ENCODE data around the gene LRRN4CL.
"Not testable (repeated sequence)": the region's sequence is repeated elsewhere in the genome, so short reads cannot be mapped to it uniquely, and the experiment has no call there.

The LRRN4CL gene

GRCh38 chr11:62689421-62690183, at the start of gene LRRN4CL:
Gene LRRN4CL (minus strand): TSS chr11:62689530. CDS start chr11:62688508, 1,022 bp downstream.
- DNase-seq (ENCODE audit: low read depth), result no peak

GRCh38 chr11:62737196-62737595, 47.9 kb upstream of the LRRN4CL start:
- no peak for DNase-seq (ENCODE audit: low read depth)

DNA sequence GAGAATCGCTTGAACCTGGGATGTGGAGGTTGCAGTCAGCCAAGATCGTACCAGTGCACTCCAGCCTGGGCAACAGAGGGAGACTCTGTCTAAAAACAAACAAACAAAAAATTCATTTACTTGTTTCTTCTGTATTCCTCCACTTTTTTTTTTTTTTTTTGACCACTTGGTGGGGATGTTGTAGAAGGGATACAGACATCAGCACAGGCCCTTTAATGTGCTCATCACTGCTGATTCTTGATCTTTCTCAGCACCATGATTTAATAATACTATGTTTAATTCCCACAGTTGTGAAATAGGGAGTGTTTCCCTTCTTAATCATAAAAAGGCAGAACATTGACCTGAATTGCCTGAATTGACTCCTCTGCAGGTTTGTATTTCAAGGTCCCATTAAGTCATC, 43.5 kb upstream of the LRRN4CL start:
- DNase-seq (ENCODE audit: low read depth), result no peak

DNA sequence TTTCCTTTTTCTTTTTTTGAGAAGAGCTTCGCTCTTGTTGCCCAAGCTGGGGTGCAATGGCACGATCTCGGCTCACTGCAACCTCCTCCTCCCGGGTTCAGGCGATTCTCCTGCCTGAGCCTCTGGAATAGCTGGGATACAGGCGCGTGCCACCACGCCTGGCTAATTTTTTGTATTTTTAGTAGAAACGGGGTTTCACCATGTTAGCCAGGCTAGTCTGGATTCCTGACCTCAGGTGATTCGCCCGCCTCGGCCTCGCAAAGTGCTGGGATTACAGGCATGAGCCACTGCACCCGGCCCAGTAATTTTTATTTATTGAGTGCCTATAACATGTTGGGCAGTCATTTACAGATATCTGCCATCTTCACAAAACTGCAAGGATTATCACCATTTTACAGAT, 40.7 kb upstream of the LRRN4CL start:
- not testable (repeated sequence) for DNase-seq (ENCODE audit: low read depth)

- peak; percentile 58 for DNase-seq (ENCODE audit: low read depth)
These were observed 39.0 kb upstream of the LRRN4CL start, which contains the start of gene TTC9C for GRCh38 chr11:62728171-62728988. Gene TTC9C (plus strand): TSS chr11:62728486. CDS start chr11:62728849, 363 bp downstream.

GRCh38 chr11:62727872-62728170, 38.5 kb upstream of the LRRN4CL start:
- peak; percentile 92 for DNase-seq (ENCODE audit: low read depth)

DNA sequence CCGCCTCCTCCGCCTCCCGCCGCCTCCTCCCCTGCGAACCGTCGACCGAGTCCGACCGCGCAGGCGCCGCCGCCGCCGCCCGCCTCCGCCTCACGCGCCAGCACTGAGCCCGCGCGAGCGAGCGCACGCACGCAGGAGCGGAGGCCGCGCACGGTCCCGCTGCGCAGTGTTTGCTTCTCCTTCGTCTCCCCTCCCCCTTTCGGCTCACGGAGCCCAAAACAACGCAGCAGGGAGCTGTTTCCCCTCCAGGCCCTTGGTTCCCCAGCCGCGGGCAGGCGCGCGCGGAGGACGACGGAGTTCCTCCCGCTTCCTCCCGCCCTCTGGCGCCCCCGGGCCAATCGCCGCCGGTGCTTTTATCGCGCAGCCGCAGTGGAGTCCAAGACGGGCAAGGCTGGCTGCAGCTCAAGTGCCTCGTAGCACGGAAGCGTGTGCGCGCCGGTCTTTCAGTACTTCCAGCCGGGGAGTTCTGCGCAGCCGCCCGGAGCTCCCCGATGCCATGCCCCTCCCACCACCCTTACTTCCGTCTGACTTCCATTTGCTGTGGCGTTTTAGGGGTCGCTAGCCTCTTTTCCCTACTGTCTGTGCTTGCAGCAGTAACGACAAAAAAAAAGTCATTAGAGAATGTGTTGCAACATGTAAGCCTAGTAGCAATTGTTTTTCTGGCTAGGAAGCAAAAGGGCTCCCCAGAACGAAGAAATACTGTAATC, 38.0 kb upstream of the LRRN4CL start, which contains the start of gene HNRNPUL2:
Gene HNRNPUL2, minus strand, starts transcription at position 293 of the 707 bp plus-strand sequence. CDS start 301 bp downstream, outside the sequence.
- DNase-seq (ENCODE audit: low read depth), result peak; percentile 94

- no peak for DNase-seq (ENCODE audit: low read depth)
These were observed 37.5 kb upstream of the LRRN4CL start for GRCh38 chr11:62726915-62727164.

GRCh38 chr11:62726156-62726914, 37.0 kb upstream of the LRRN4CL start:
- no peak for DNase-seq (ENCODE audit: low read depth)

GRCh38 chr11:62725646-62726045, 36.3 kb upstream of the LRRN4CL start:
- DNase-seq (ENCODE audit: low read depth), result no peak

DNA sequence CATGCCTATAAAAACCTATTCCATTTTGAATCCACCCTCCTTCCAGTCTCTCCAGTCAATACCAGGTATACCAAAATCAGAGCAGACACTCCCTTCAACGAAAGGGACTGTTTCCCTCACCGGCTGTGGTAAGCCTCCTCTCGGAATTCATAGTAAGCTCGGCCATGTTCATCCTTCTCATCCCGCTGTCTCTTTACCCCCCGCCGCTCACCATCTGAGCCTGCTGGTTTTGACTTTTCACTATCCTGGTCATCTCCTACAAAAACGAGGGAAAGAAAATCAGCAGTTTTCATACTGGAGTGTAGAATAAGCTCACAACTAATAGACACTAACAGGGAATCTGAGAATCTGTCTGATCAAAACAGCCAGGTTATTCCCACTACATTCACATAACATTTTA, 34.8 kb upstream of the LRRN4CL start:
- DNase-seq (ENCODE audit: low read depth), result no peak

- no peak for DNase-seq (ENCODE audit: low read depth)
These were observed 32.7 kb upstream of the LRRN4CL start for GRCh38 chr11:62721994-62722393.

DNA sequence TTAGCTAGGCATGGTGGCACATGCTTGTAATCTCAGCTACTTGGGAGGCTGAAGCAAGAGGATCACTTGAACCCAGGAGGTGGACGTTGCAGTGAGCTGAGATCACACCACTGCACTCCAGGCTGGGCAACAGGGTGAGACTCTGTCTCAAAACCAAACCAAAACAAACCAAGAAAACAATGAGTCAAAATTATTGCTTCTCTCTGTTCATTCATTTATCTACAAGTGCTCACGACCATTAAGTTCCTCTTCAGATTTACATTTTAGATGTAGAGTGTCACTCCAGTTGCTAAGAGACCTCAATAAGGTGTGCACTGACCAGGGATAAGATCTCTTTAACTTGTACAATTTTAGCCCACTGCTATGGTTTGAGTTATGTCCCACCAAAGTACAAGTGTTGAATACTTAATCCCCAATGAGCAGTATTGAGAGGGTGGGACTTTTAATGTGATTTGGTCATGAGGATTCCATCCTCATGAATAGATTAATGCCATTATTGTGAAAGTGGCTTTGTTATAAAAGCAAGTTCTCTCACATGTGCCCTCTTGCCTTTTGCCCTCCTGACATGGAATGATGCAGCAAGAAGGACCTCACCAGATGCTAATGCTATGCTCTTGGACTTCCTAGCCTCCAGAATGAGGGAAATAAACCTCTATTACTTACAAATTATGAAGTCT, 30.1 kb upstream of the LRRN4CL start:
- no peak for DNase-seq (ENCODE audit: low read depth)

GRCh38 chr11:62716816-62717215, 27.5 kb upstream of the LRRN4CL start:
- no peak for DNase-seq (ENCODE audit: low read depth)

DNA sequence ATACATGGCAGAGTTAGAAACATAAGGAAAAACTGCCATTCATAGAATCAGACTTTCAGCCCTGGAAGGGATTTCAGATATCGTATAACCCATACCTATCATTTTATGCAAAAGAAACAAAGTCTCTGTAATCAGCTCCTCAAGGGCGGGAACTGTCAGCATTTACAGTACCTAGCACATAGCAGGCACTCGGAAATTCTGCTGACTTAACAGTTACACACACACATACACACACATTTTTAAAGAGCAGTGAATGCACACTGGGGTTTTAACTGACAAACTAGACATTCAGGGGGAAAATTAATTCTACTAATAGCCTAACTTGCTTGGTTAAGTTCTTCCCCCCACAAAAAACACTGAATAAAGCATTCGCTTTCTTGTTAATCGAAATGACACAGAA, 26.9 kb upstream of the LRRN4CL start:
- DNase-seq (ENCODE audit: low read depth), result no peak

GRCh38 chr11:62715150-62716130, 26.1 kb upstream of the LRRN4CL start:
- no peak for DNase-seq (ENCODE audit: low read depth)

DNA sequence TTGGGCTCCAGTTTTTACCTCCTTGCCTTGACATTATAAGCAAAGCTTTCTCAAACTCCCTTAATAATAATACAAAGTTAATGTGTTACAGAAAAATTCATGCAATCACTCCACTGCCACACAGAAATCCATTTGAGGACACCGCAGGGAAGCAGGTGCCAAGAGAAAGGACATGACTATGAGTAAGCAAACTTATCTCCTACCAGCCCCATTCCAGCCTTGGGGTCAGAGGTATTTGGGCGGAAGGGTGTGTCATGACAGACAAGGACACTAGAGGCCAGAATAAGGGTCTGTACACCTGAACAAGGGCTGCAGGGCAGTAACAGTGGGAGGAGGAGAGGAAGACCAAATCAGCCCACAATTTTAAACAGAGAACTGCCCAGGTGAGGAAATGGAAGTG, 24.0 kb upstream of the LRRN4CL start:
- DNase-seq (ENCODE audit: low read depth), result no peak

- DNase-seq (ENCODE audit: low read depth), result no peak
These were observed 23.5 kb upstream of the LRRN4CL start for GRCh38 chr11:62712861-62713260.

DNA sequence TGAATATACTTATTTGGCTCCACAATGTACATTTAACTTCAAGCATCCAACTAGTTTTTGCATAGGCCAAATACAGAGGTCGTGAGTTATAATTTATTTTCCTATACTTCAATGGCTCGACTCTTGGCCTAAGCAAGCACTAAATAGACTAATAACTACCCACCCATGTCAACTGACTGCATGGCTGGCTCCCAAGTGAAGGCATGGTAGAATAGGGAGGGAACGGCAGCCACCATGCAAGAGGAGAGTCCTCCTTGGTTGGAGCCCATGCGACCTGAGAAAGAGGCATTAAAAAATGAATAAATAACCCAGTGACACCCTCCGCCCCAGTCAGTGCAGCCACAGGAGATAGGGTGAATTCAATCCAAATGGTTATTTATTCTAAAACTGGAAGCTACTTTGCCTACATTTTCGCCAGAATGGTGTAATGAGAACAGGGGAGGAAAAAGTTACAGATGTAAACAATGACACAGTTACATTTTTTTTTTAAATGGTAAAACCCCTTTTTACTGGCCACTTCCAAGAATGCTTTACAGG, 23.0 kb upstream of the LRRN4CL start:
- no peak for DNase-seq (ENCODE audit: low read depth)

GRCh38 chr11:62710001-62710345, 20.6 kb upstream of the LRRN4CL start:
- no peak for DNase-seq (ENCODE audit: low read depth)
